Psoas muscle (tissue), 8 donors: ENCODE data around the gene MCTP2. TPM values are rescaled to one million over a fixed set of nuclear protein-coding genes. Genes with fewer than 3 reads are reported as not detected.

Experiments
- ATAC-seq, 4 donors: fragments of 200-7000 bp; cut with Tn5 transposase; one replicate each; pipeline ENCODE4 v1.9.1; 2020; ENCODE audit warnings: moderate library complexity in 3 of 4, mild to moderate bottlenecking in 2 of 4
- DNase-seq, 2 donors: peaks; one replicate each; pipeline ENCODE4 v3.0.0-alpha.2; 2020
- H3K27ac ChIP-seq: fragments of 200-600 bp; one replicate; pipeline ENCODE4 v1.8.0; 2022
- H3K27me3 ChIP-seq, 3 donors: fragments of 200-600 bp in 1 of 3; one replicate each; pipeline versions ENCODE4 v1.6.1 to v1.8.0; 2013 to 2022; ENCODE audit warnings: low read length in 2 of 3, mild to moderate bottlenecking in 2 of 3, moderate library complexity in 1 of 3; ENCODE audit not compliant: insufficient read depth in 3 of 3
- H3K36me3 ChIP-seq, 2 donors: fragments of 200-600 bp in 1 of 2; one replicate each; pipeline versions ENCODE4 v1.6.1 to v1.8.0; 2013 to 2022; ENCODE audit warnings: low read depth in 1 of 2, mild to moderate bottlenecking in 1 of 2, moderate library complexity in 1 of 2; ENCODE audit not compliant: insufficient read depth in 1 of 2
- H3K4me1 ChIP-seq: fragments of 200-600 bp; one replicate; pipeline ENCODE4 v1.8.0; 2022
- H3K4me3 ChIP-seq: fragments of 200-600 bp; one replicate; pipeline ENCODE4 v1.8.0; 2022; ENCODE audit warnings: mild to moderate bottlenecking
- H3K9me3 ChIP-seq: fragments of 200-600 bp; one replicate; pipeline ENCODE4 v1.8.0; 2022
- CTCF ChIP-seq: fragments of 200-600 bp; IDR thresholded peaks from one replicate; pipeline ENCODE4 v1.8.0; 2022; ENCODE audit warnings: antibody characterized with exemption
- WGBS, 3 donors: extraction: QIAGEN DNeasy Blood & Tissue Kit; methylation state at CpG; one replicate each; pipeline versions ENCODE4 v1.1.6 to v1.1.7; 2013; 5-methylcytosine and 5-hydroxymethylcytosine counted together
- intact Hi-C, 2 donors: fragments of 100-400 bp; cut with DNase I; formaldehyde crosslinking; loops; one replicate each; pipeline versions ENCODE4 v1.11.0 to v1.14.2; 2022
- polyA plus RNA-seq, 3 donors: library from polyadenylated mRNA; stranded (reverse); fragments of 200-250 nt; gene quantifications; one replicate each; pipeline ENCODE4 v1.2.3, GENCODE V29; 2013
- total RNA-seq, 4 donors: library from RNA; stranded (reverse); fragmentation: NEBNext Ultra II Directional in 2 of 4; extraction: Animal tissue kit (Norgen Biotek cat#: 25700) in 2 of 4; gene quantifications; one replicate each; pipeline versions ENCODE4 v1.2.1 to v1.2.4, GENCODE V29; 2021 to 2023
- donor health status: healthy with polysubstance abuse.
- donor health status: DM: no; HTN: no; CAD: no; lungs with moderate emphysema.
- donor health status: Bipolar disorder and iron deficiency.
- donor health status: healthy.
- donor health status: DM: yes; HTN: yes; CAD: no.
- donor health status: DM: no; HTN: no; CAD: no.
- donor health status: DM: no; HTN: no; CAD: no.
- donor health status: DM: yes; HTN: yes; CAD: no.

Gene MCTP2
- total and polyA plus RNA-seq, 7 donors, result 0.01 to 1.1 (median 0.33) TPM; not detected in 1

GRCh38 chr15:94335616-94336015 lies 104.3 kb downstream of the MCTP2 start:
- Histone ChIP-seq H3K9me3 (no peaks in the 10 kb centered on the region), H3K36me3 (no peaks in the 10 kb centered on the region), H3K27me3 (no peaks in the 10 kb centered on the region), H3K4me1 (no peaks in the 10 kb centered on the region), H3K27ac (no peak overlapping the region), H3K4me3 (no peak overlapping the region)
- 83 to 89% (median 85%) methylated on average over 3 of the region's 3 CpGs for WGBS, 3 donors
- no peak for DNase-seq
- intact Hi-C loops, result no loop called here
- TF ChIP-seq CTCF, result no peak
- no peak for ATAC-seq

- intact Hi-C loops, result no loop called here
- Histone ChIP-seq H3K27me3 (no peaks in the 10 kb centered on the region), H3K36me3 (no peaks in the 10 kb centered on the region), H3K27ac (no peak overlapping the region), H3K4me1 (no peaks in the 10 kb centered on the region), H3K4me3 (no peak overlapping the region), H3K9me3 (no peaks in the 10 kb centered on the region)
- no peak for DNase-seq
- 83 to 87% (median 86%) methylated on average over 13 of the region's 13 CpGs for WGBS, 3 donors
- ATAC-seq, result no peak
- TF ChIP-seq CTCF, result no peak
Measured at GRCh38 chr15:94336817-94337467, 105.6 kb downstream of the MCTP2 start.

- 73 to 81% (median 76%) methylated on average over 16 of the region's 16 CpGs for WGBS, 3 donors
- no peak for DNase-seq
- no peaks in the 10 kb centered on the region for H3K36me3 ChIP-seq
Measured at GRCh38 chr15:94338243-94338846, 107.0 kb downstream of the MCTP2 start.

GRCh38 chr15:94346282-94346681 lies 114.9 kb downstream of the MCTP2 start:
- no peaks in the 10 kb centered on the region for H3K27me3 ChIP-seq
- H3K4me3 ChIP-seq, result no peak overlapping the region
- TF ChIP-seq CTCF, result no peak
- no peak for DNase-seq
- no peak for ATAC-seq
- H3K36me3 ChIP-seq, result no peaks in the 10 kb centered on the region
- intact Hi-C loops, result no loop called here
- H3K9me3 ChIP-seq, result no peaks in the 10 kb centered on the region
- H3K4me1 ChIP-seq, result no peaks in the 10 kb centered on the region
- WGBS, 3 donors, result 44 to 53% (median 47%) methylated on average over 4 of the region's 4 CpGs
- H3K27ac ChIP-seq, result no peak overlapping the region

More at GRCh38 chr15:94338243-94338846, 107.0 kb downstream of the MCTP2 start:
- no peak for TF ChIP-seq CTCF
- Histone ChIP-seq H3K27me3 (no peaks in the 10 kb centered on the region), H3K9me3 (no peaks in the 10 kb centered on the region), H3K4me3 (no peak overlapping the region), H3K27ac (no peak overlapping the region), H3K4me1 (no peaks in the 10 kb centered on the region)
- ATAC-seq, result no peak
- intact Hi-C loops, result no loop called here
